Suprapubic skin (tissue), 3 donors: Measurements from ENCODE around the gene RABEP1.

ENCODE experiments used
- CTCF ChIP-seq, 2 donors: fragments of 200-600 bp in 1 of 2; fragments of 450-650 bp in 1 of 2; sonication (generic) in 1 of 2; IDR thresholded peaks; one replicate each; pipeline ENCODE4 v1.5.1; 2016 to 2019; ENCODE audit warnings: antibody characterized with exemption in 2 of 2, mild to moderate bottlenecking in 1 of 2, moderate library complexity in 1 of 2
- EP300 ChIP-seq: sonication (generic); formaldehyde crosslinking; IDR thresholded peaks from one replicate; pipeline ENCODE4 v1.6.1; 2017; ENCODE audit warnings: antibody characterized with exemption
- POLR2A ChIP-seq, 2 donors: fragments of 450-650 bp; IDR thresholded peaks; one replicate each; pipeline ENCODE4 v1.6.1; 2017; ENCODE audit warnings: antibody characterized with exemption in 2 of 2, mild to moderate bottlenecking in 2 of 2, moderate library complexity in 2 of 2

GRCh38 chr17:5282642-5283217 lies 646 bp downstream of the RABEP1 start:
- TF ChIP-seq CTCF (IDR thresholded peaks at IDR 0.05) (no peak), EP300 (no peak), POLR2A (IDR thresholded peaks at IDR 0.05) (no peak)
